GM21381 (cell line): ENCODE measurements around the gene KIRREL3.

ENCODE experiments used
- ATAC-seq: cut with Tn5 transposase; IDR thresholded peaks from one replicate; pipeline ENCODE4 v1.9.1; 2021; ENCODE audit warnings: mild to moderate bottlenecking, moderate library complexity; ENCODE audit not compliant: unreplicated experiment

Gene KIRREL3

GRCh38 chr11:126460417-126461095, 540.0 kb downstream of the KIRREL3 start:
- no peak for ATAC-seq

- no peak for ATAC-seq
These were observed 540.8 kb downstream of the KIRREL3 start for GRCh38 chr11:126459691-126460281.

- no peak for ATAC-seq
These were observed 542.8 kb downstream of the KIRREL3 start for GRCh38 chr11:126457817-126458216.

- ATAC-seq = no peak
These were observed 543.6 kb downstream of the KIRREL3 start for GRCh38 chr11:126456783-126457542.

GRCh38 chr11:126456089-126456488, 544.5 kb downstream of the KIRREL3 start:
- no peak for ATAC-seq

DNA sequence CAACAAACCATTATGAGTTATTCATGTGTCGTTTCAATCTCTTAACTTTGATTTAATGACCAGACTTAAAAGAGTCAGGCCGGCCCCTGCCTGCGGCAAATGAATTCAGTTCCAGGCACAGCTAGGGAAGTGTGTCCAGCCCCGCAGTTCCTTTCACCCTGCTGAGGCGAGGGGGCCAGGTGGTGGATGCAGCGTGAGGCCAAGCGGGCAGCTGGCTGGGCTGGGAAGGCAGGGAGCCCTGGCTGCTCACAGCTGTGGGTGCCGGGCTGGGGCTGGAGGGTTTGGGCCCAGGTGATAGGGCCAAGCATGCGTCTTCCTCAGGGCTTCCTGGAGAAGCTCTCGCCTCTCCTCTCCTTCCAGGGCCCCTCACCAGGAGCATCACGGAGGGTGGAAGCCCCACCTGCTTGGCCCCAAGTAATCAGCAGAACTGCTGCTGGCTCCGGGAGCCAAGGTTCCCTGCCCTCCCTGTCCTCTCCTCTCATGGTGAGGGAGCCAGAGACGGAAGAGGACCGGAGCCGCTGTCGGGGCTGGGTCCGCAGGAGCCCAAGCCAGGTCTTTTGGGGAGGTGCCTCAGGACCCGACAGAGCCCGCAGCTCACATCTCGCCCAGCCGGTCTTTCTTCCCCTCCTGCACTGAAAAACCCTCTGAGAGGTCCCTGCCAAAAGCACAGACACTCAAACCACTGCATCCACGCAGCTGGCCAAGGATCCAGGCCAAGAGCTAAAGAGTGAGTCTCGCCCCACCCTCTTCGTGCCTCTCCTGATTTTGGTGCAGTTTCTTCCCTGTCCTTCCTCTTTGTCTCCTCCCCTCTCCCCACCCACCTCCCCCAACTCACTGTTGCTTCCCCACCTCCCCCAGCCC, 548.1 kb downstream of the KIRREL3 start:
- no peak for ATAC-seq

DNA sequence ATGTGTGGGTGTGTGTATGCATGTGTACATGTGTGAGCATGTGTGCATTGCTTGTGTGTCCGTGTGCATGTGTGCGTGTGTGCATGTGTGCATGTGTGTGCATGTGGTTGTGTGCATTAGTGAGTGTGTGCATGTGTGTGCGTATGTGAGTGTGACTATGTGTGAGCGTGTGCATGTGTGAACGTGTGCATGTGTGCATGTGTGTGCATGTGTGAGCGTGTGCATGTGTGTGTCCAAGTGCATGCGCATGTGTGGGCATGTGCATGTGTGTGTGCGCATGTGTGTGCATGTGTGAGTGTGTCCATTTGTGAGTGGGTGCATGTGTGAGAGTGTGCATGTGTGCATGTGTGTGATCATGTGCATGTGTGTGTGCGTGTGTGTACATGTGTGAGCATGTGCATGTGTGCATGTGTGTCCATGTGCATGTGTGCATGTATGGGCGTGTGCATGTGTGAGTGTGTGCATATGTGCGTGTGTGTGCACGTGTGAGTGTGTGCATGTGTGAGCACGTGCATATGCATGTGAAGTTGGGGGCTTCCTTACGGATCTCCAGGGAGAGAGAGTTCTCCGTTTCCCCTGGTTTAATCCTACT, 549.3 kb downstream of the KIRREL3 start:
- ATAC-seq = no peak

- ATAC-seq = no peak
These were observed 549.8 kb downstream of the KIRREL3 start for GRCh38 chr11:126450806-126451205.

- no peak for ATAC-seq
These were observed 550.4 kb downstream of the KIRREL3 start for GRCh38 chr11:126450198-126450597.

DNA sequence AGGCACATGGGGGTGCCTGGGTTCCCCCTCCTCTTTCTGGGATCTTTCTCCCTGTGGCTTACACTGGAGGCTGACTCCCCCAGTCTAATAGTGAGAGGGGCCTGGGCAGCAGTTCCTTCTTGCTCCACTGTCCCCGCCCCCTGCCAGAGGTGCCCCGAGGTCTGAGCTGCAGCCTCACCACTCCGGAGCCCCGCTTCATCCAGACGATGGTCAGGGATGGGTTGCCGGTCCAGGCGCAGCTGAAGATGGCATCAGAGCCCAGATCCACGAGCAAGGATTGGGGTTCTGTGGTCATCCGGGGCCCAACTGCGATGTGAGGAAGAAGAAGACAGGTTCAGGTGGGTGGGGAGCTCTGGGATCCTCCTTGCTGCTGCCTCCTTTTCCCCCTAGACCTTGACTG, 554.0 kb downstream of the KIRREL3 start:
- ATAC-seq = no peak

- no peak for ATAC-seq
These were observed 556.5 kb downstream of the KIRREL3 start for GRCh38 chr11:126444072-126444471.

DNA sequence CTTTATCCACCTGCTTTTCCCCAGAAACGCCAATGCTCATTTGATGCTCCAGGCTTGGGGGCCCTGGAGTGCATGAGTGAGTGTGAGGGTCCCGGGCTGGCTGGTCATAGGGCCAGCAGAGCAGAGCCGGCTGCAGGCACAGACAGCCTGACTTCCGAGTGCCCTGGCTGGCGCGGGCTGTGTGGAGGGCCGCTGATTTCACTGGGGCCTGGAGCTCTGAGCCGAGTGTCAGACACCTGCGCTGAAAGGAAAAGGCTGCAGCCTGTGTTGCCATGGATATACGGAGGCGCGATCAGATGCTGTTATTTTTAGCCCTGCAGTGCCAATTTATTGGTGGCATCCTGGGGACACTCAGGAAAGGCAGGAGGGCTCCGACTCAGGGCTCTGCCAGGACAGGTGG, 557.5 kb downstream of the KIRREL3 start:
- no peak for ATAC-seq

- ATAC-seq = peak; percentile 79
These were observed 559.6 kb downstream of the KIRREL3 start for GRCh38 chr11:126440792-126441514.

GRCh38 chr11:126440276-126440675, 560.3 kb downstream of the KIRREL3 start:
- ATAC-seq = no peak

- no peak for ATAC-seq
These were observed 561.9 kb downstream of the KIRREL3 start for GRCh38 chr11:126438691-126439090.

- no peak for ATAC-seq
These were observed 562.3 kb downstream of the KIRREL3 start for GRCh38 chr11:126438272-126438671.

- no peak for ATAC-seq
These were observed 562.8 kb downstream of the KIRREL3 start for GRCh38 chr11:126437731-126438130.

GRCh38 chr11:126436209-126436755, 564.3 kb downstream of the KIRREL3 start:
- no peak for ATAC-seq

GRCh38 chr11:126434950-126435335, 565.6 kb downstream of the KIRREL3 start:
- ATAC-seq = no peak
